Measurements from ENCODE around the gene FOXP1.

DNA sequence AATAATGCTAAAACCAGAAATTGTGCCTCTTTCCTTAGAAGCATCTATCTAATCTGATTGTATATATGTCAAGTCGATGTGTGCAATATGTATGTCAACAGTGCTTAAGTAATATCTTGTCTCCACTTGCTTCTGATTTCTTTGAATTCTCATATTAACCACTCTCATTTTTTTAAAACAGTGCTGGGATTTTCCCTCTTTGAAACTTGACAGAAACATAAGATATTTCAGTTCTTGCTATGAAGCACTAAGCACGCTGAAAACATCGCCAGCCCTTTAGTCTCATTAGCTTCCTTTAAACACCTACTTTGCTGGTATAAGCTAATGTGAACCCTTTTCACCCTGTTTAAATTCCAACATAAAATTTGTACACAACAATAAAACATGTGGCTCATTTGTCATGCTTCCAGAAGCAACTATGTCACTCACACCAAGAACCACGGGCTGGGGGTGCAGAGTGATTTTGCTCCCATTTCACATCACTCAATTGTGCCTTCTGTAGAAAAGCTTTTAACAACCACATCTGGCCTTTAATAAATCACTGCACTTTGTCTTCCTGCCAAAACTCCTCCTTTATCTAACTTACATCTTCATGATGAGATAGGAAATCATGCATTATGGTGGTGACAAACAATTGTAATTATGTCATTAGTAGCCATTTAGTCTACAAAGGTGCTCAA, 185.2 kb downstream of the FOXP1 start:
- TF ChIP-seq, protein P1, sequence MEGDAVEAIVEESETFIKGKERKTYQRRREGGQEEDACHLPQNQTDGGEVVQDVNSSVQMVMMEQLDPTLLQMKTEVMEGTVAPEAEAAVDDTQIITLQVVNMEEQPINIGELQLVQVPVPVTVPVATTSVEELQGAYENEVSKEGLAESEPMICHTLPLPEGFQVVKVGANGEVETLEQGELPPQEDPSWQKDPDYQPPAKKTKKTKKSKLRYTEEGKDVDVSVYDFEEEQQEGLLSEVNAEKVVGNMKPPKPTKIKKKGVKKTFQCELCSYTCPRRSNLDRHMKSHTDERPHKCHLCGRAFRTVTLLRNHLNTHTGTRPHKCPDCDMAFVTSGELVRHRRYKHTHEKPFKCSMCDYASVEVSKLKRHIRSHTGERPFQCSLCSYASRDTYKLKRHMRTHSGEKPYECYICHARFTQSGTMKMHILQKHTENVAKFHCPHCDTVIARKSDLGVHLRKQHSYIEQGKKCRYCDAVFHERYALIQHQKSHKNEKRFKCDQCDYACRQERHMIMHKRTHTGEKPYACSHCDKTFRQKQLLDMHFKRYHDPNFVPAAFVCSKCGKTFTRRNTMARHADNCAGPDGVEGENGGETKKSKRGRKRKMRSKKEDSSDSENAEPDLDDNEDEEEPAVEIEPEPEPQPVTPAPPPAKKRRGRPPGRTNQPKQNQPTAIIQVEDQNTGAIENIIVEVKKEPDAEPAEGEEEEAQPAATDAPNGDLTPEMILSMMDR (IDR thresholded peaks at IDR 0.05), result no peak
- no peak for TF ChIP-seq POLR2AphosphoS5 (IDR thresholded peaks at IDR 0.05; ENCODE audit: insufficient read depth in 1 of 2, low read depth in 1 of 2)
